IMR-90 (cell line): Measurements from ENCODE around the gene CLEC4M.

Experiments
- CEBPB ChIP-seq: IDR thresholded peaks from 2 replicates; pipeline ENCODE4 v1.6.1; 2012; ENCODE audit warnings: low read depth, low read length, improper control_type of control experiment
- CHD1 ChIP-seq: IDR thresholded peaks from 2 replicates; pipeline ENCODE4 v1.6.1; 2012; ENCODE audit warnings: low read depth, low read length, improper control_type of control experiment
- CTCF ChIP-seq: conservative IDR thresholded peaks from 2 replicates; pipeline ENCODE4 v1.5.1; 2012; ENCODE audit warnings: mild to moderate bottlenecking, low read depth, low read length, improper control_type of control experiment
- FOS ChIP-seq: fragments of 150-350 bp; IDR thresholded peaks from 2 replicates; pipeline ENCODE4 v1.6.1; 2016; ENCODE audit warnings: low read depth, low read length
- MAFK ChIP-seq: IDR thresholded peaks from 2 replicates; pipeline ENCODE4 v1.6.1; 2012; ENCODE audit warnings: low read depth, low read length, improper control_type of control experiment
- MAZ ChIP-seq: IDR thresholded peaks from 2 replicates; pipeline ENCODE4 v1.6.1; 2012; ENCODE audit warnings: low read depth, mild to moderate bottlenecking, low read length, improper control_type of control experiment, moderate library complexity, borderline replicate concordance
- POLR2A ChIP-seq: IDR thresholded peaks from 2 replicates; pipeline ENCODE4 v1.6.1; 2012; ENCODE audit warnings: mild to moderate bottlenecking, low read depth, low read length
- RAD21 ChIP-seq: IDR thresholded peaks from 2 replicates; pipeline ENCODE4 v1.6.1; 2012; ENCODE audit warnings: low read length, improper control_type of control experiment
- RFX5 ChIP-seq: IDR thresholded peaks from 2 replicates; pipeline ENCODE4 v1.8.0; 2012; ENCODE audit warnings: low read depth, mild to moderate bottlenecking, low read length, moderate library complexity
- SMC3 ChIP-seq: fragments of 150-350 bp; IDR thresholded peaks from 2 replicates; pipeline ENCODE4 v1.6.1; 2016; ENCODE audit warnings: low read depth, mild to moderate bottlenecking, antibody characterized with exemption, low read length, moderate library complexity
- USF2 ChIP-seq: fragments of 150-350 bp; IDR thresholded peaks from 2 replicates; pipeline ENCODE4 v1.6.1; 2017; ENCODE audit warnings: mild to moderate bottlenecking, antibody characterized with exemption, low read length, low read depth
- TF ChIP-seq, protein P1 (sequence below): fragments of 150-350 bp; IDR thresholded peaks from 2 replicates; pipeline ENCODE4 v1.6.1; 2016; ENCODE audit warnings: low read depth, mild to moderate bottlenecking, low read length, moderate library complexity, borderline replicate concordance

DNA sequence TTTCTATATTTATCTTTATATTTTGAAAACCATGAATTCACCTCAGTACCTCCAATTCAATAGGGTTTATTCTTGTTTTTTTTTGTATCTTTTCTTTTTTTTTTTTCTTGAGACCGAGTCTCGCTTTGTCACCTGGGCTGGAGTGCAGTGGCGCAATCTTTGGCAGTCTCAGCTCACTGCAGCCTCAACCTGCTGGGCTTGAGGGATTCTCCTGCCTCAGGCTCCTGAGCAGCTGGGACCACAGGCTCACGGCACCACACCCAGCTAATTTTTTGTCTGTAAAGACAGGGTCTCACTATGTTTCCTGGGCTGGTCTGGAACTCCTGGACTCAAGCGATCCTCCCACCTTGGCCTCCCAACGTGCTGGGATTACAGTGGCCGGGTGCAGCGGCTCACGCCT, 43.8 kb downstream of the CLEC4M start:
- TF ChIP-seq CTCF (no peak), FOS (no peak), RAD21 (no peak), SMC3 (no peak), RFX5 (no peak), MAZ (no peak), CEBPB (no peak), POLR2A (no peak), MAFK (no peak), USF2 (no peak), CHD1 (no peak)
- TF ChIP-seq, protein P1, sequence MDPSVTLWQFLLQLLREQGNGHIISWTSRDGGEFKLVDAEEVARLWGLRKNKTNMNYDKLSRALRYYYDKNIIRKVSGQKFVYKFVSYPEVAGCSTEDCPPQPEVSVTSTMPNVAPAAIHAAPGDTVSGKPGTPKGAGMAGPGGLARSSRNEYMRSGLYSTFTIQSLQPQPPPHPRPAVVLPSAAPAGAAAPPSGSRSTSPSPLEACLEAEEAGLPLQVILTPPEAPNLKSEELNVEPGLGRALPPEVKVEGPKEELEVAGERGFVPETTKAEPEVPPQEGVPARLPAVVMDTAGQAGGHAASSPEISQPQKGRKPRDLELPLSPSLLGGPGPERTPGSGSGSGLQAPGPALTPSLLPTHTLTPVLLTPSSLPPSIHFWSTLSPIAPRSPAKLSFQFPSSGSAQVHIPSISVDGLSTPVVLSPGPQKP: no peak
